B cell (primary cell): ENCODE data around the gene SRXN1. TPM values are rescaled to one million over a fixed set of nuclear protein-coding genes. Genes with fewer than 3 reads are reported as not detected.

ENCODE experiments used
- ATAC-seq: fragments of 200-7000 bp; cut with Tn5 transposase; one replicate; pipeline ENCODE4 v1.10.0; 2021; ENCODE audit warnings: low read depth, mild to moderate bottlenecking, moderate number of reproducible peaks, moderate library complexity
- CTCF ChIA-PET: fragments of 350-600 bp; sonication (Branson Sonifier 250); formaldehyde crosslinking; loops from one replicate; lab custom pipeline; 2021; ENCODE audit warnings: antibody characterized with exemption, inconsistent platforms; lab: Charles Lee
- POLR2A ChIA-PET: fragments of 350-600 bp; sonication (Branson Sonifier 250); formaldehyde crosslinking; loops from one replicate; lab custom pipeline; 2021; ENCODE audit warnings: antibody characterized with exemption; lab: Charles Lee
- DNase-seq: peaks from one replicate; pipeline ENCODE4 v3.0.0; 2013
- H2AFZ ChIP-seq: 2 replicates; pipeline ENCODE4 v1.6.1; 2012; ENCODE audit warnings: mild to moderate bottlenecking, low read depth, low read length; ENCODE audit not compliant: insufficient read depth, poor library complexity, severe bottlenecking
- H3K27ac ChIP-seq, 2 donors: 1 replicate in 1 of 2; 2 replicates in 1 of 2; pipeline ENCODE4 v1.5.1; 2012 to 2013; ENCODE audit warnings: low read length in 2 of 2, mild to moderate bottlenecking in 2 of 2, moderate library complexity in 1 of 2
- H3K27me3 ChIP-seq, 4 experiments: fragments of 200-600 bp in 1 of 4; sonication (generic) in 1 of 4; replicated peaks in 1 of 4; 1 replicate in 2 of 4; 2 replicates in 2 of 4; pipeline versions ENCODE4 v1.6.1 to v1.7.0; 2013 to 2016; ENCODE audit warnings: low read length in 3 of 4, mild to moderate bottlenecking in 2 of 4, mixed read lengths in 1 of 4, moderate library complexity in 1 of 4; ENCODE audit not compliant: insufficient read depth in 4 of 4, control insufficient read depth in 3 of 4; ENCODE audit errors: control extremely low read depth in 1 of 4
- H3K36me3 ChIP-seq, 2 experiments: replicated peaks in 1 of 2; 1 replicate in 1 of 2; 2 replicates in 1 of 2; pipeline versions ENCODE4 v1.6.1 to v1.7.1; 2013; ENCODE audit warnings: low read length in 1 of 2; ENCODE audit not compliant: insufficient read depth in 2 of 2, control insufficient read depth in 1 of 2; ENCODE audit errors: control extremely low read depth in 1 of 2, extremely low read depth in 1 of 2
- H3K4me1 ChIP-seq, 2 donors: fragments of 200-600 bp in 1 of 2; sonication (generic) in 1 of 2; 1 replicate in 1 of 2; 2 replicates in 1 of 2; pipeline versions ENCODE4 v1.5.1 to v1.6.1; 2013 to 2017; ENCODE audit warnings: low read length in 2 of 2; ENCODE audit not compliant: control insufficient read depth in 2 of 2, insufficient read depth in 2 of 2
- H3K4me2 ChIP-seq: replicated peaks from 2 replicates; pipeline ENCODE3; 2012; ENCODE audit warnings: mild to moderate bottlenecking, low read depth, low read length; ENCODE audit not compliant: poor library complexity, severe bottlenecking
- H3K4me3 ChIP-seq, 5 experiments: fragments of 200-600 bp in 1 of 5; sonication (generic) in 1 of 5; 1 replicate in 3 of 5; 2 replicates in 2 of 5; pipeline versions ENCODE4 v1.5.1 to v1.7.0; 2011 to 2016; ENCODE audit warnings: low read length in 4 of 5, mild to moderate bottlenecking in 4 of 5, low read depth in 2 of 5, control low read depth in 1 of 5, moderate library complexity in 1 of 5; ENCODE audit not compliant: insufficient read depth in 1 of 5; ENCODE audit errors: control extremely low read depth in 1 of 5, extremely low read depth in 1 of 5
- H3K79me2 ChIP-seq: fragments of 200-600 bp; sonication (generic); one replicate; pipeline ENCODE4 v1.6.0; 2016; ENCODE audit warnings: low read length; ENCODE audit not compliant: control insufficient read depth, insufficient read depth
- H3K9ac ChIP-seq: fragments of 200-600 bp; sonication (generic); 2 replicates; pipeline ENCODE4 v1.6.1; 2017; ENCODE audit warnings: mild to moderate bottlenecking, low read length, moderate library complexity
- H3K9me3 ChIP-seq, 3 donors: one replicate each; pipeline versions ENCODE4 v1.6.1 to v1.7.1; 2013; ENCODE audit warnings: low read length in 2 of 3; ENCODE audit not compliant: control insufficient read depth in 2 of 3, insufficient read depth in 1 of 3; ENCODE audit errors: control extremely low read depth in 1 of 3
- H4K20me1 ChIP-seq: 2 replicates; pipeline ENCODE4 v1.6.0; 2012; ENCODE audit warnings: mild to moderate bottlenecking, low read length; ENCODE audit not compliant: insufficient read depth, control insufficient read depth, poor library complexity, severe bottlenecking
- H3K27ac Mint-ChIP-seq: one replicate; pipeline ENCODE4 v1.8.0; 2021; ENCODE audit warnings: mixed read lengths
- H3K27me3 Mint-ChIP-seq: one replicate; pipeline ENCODE4 v1.8.0; 2021; ENCODE audit warnings: mixed read lengths
- H3K4me1 Mint-ChIP-seq: one replicate; pipeline ENCODE4 v1.8.0; 2021; ENCODE audit warnings: mixed read lengths
- H3K4me3 Mint-ChIP-seq: one replicate; pipeline ENCODE4 v1.8.0; 2021; ENCODE audit warnings: mixed read lengths
- H3K9me3 Mint-ChIP-seq: one replicate; pipeline ENCODE4 v1.8.0; 2022; ENCODE audit warnings: mixed read lengths; ENCODE audit not compliant: insufficient read depth
- CTCF ChIP-seq: fragments of 200-600 bp; IDR thresholded peaks from one replicate; pipeline ENCODE4 v1.8.0; 2022; ENCODE audit warnings: antibody characterized with exemption, mild to moderate bottlenecking
- EZH2 ChIP-seq: IDR thresholded peaks from 2 replicates; pipeline ENCODE4 v1.6.1; 2012; ENCODE audit warnings: borderline replicate concordance, low read depth, mild to moderate bottlenecking, moderate library complexity, low read length; ENCODE audit not compliant: insufficient read depth, poor library complexity, severe bottlenecking
- WGBS: methylation state at CpG from one replicate; pipeline ENCODE4 v1.1.5; 2013; ENCODE audit warnings: missing lambda C conversion rate; ENCODE audit not compliant: insufficient coverage; 5-methylcytosine and 5-hydroxymethylcytosine counted together
- intact Hi-C: fragments of 100-400 bp; cut with micrococcal nuclease; formaldehyde crosslinking; loops from one replicate; pipeline ENCODE4 v1.10.0; 2022
- polyA plus RNA-seq: library from polyadenylated mRNA; depleted of rRNA; stranded (reverse); fragments of >200 nt; gene quantifications from 2 replicates; pipeline ENCODE4 v1.2.3, GENCODE V29; 2012
- total RNA-seq, 2 donors: library from RNA; stranded (reverse); fragments of 120-200 nt in 1 of 2; gene quantifications; 1 replicate in 1 of 2; 2 replicates in 1 of 2; pipeline versions ENCODE4 v1.2.3 to v1.2.4, GENCODE V29; 2013 to 2022

Gene SRXN1
- total and polyA plus RNA-seq, 2 donors (not counting 1 experiment from before 2014, with no cell fraction given), result 1.3 to 4.5 TPM

DNA sequence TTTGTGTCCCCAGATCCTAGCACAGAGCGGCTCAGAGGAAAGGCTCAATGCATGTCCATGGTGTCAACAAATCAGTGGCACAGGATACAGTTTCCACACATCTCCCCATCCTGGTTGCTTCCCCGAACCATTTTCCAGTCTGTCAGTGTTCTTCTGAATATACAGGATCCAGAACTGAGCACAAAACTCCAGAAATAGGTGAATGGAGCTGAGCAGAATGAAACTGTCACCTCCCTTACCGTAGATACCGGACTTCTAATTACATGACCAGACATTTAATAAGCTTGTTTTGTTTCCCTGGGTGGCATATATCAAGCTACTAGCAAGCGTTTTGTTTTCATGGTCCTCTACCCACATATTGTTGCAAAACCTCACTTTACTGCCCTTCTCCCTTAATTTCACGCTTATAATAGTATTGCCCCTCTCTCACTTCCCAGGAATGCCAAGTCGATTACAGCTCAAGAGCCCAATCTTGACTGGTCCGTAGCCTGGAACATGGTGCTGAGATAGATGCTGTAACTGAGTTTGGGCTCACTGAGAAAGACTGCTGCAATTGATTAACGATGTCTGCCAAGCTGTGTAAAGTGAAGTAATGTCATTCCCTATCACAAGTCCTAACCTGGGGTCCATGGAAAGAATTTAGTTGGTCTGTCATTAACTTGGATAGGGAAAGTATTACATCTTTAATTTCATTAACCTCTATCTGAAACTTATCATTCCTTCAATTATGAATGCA lies 34.6 kb upstream of the SRXN1 start:
- DNase-seq (no peak), ATAC-seq (no peak)
- Histone ChIP-seq H3K4me2 (no peak overlapping the region), H3K4me3 (no peak overlapping the region), H3K9me3 (peaks cover 0 to 4% (median 0%) of the 10 kb centered on the region in 3 donors), H3K36me3 (no peaks in the 10 kb centered on the region), H3K4me1 (no peaks in the 10 kb centered on the region), H2AFZ (no peak overlapping the region), H3K27me3 (peaks cover 0 to 9% (median under 1%) of the 10 kb centered on the region in 4 experiments), H3K9ac (no peak overlapping the region), H3K27ac (no peak overlapping the region), H3K79me2 (no peaks in the 10 kb centered on the region), H4K20me1 (no peaks in the 10 kb centered on the region)
- TF ChIP-seq CTCF, result no peak
- TF ChIP-seq EZH2, result no peak
- intact Hi-C loops, result no loop called here
- ChIA-PET CTCF (no interaction called here), POLR2A (interaction anchor here (0.6 kb wide), 1 partner anchor 82 kb away, joined by 4 read pairs; no protein-coding TSS in a partner anchor)
- H3K27ac Mint-ChIP-seq, result no peak overlapping the region
- no peaks in the 10 kb centered on the region for H3K4me1 Mint-ChIP-seq
- no peaks in the 10 kb centered on the region for H3K9me3 Mint-ChIP-seq
- WGBS, result 89% methylated on average over 4 of the region's 9 CpGs
- H3K27me3 Mint-ChIP-seq, result peaks cover 26% of the 10 kb centered on the region
- no peak overlapping the region for H3K4me3 Mint-ChIP-seq

- no peak for DNase-seq
- H3K4me3 ChIP-seq, result no peak overlapping the region
- H3K4me1 Mint-ChIP-seq, result no peaks in the 10 kb centered on the region
- TF ChIP-seq CTCF (no peak), EZH2 (no peak)
- CTCF ChIA-PET, result no interaction called here
- H3K79me2 ChIP-seq, result no peaks in the 10 kb centered on the region
- H3K9ac ChIP-seq, result no peak overlapping the region
- POLR2A ChIA-PET, result no interaction called here
- H2AFZ ChIP-seq, result no peak overlapping the region
- no peaks in the 10 kb centered on the region for H4K20me1 ChIP-seq
- H3K27ac ChIP-seq, result no peak overlapping the region
- WGBS, result 83% methylated on average over 1 of the region's 4 CpGs
- no peaks in the 10 kb centered on the region for H3K4me1 ChIP-seq
- no peak overlapping the region for H3K4me3 Mint-ChIP-seq
- H3K4me2 ChIP-seq, result no peak overlapping the region
- no peaks in the 10 kb centered on the region for H3K9me3 Mint-ChIP-seq
- H3K27ac Mint-ChIP-seq, result no peak overlapping the region
- peaks cover 33% of the 10 kb centered on the region for H3K27me3 Mint-ChIP-seq
- H3K36me3 ChIP-seq, result no peaks in the 10 kb centered on the region
- H3K9me3 ChIP-seq, result peaks cover 0 to 4% (median 0%) of the 10 kb centered on the region in 3 donors
- intact Hi-C loops, result no loop called here
- H3K27me3 ChIP-seq, result peaks cover 0 to 11% (median 3%) of the 10 kb centered on the region in 4 experiments
- ATAC-seq, result no peak
Observed at GRCh38 chr20:684676-685319, 31.8 kb upstream of the SRXN1 start.
